ENCODE measurements around the gene NTPCR.

NTPCR gene

GRCh38 chr1:232962761-232963745 lies 12.6 kb downstream of the NTPCR start:
- no peak for DNase-seq (ENCODE audit: low read depth)

DNA sequence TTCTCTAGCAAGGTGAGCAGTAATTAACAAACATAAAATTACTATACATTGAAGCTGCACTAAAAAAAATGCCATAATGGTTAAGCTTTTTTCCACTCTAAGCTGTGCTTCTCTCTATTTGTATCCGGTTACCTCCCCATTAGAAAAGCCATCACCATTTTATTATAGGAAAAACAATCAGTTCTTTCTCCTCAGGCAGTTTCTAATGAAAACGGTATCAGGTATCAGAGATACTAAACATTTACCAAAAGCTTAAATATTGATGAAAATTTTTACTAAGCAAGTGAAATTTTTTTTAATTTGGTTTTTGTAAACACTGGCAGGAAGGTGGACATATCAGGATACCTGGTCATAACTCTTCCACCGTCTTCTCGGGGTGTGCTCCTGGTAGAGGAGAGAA lies 14.2 kb downstream of the NTPCR start:
- no peak for DNase-seq (ENCODE audit: low read depth)

DNA sequence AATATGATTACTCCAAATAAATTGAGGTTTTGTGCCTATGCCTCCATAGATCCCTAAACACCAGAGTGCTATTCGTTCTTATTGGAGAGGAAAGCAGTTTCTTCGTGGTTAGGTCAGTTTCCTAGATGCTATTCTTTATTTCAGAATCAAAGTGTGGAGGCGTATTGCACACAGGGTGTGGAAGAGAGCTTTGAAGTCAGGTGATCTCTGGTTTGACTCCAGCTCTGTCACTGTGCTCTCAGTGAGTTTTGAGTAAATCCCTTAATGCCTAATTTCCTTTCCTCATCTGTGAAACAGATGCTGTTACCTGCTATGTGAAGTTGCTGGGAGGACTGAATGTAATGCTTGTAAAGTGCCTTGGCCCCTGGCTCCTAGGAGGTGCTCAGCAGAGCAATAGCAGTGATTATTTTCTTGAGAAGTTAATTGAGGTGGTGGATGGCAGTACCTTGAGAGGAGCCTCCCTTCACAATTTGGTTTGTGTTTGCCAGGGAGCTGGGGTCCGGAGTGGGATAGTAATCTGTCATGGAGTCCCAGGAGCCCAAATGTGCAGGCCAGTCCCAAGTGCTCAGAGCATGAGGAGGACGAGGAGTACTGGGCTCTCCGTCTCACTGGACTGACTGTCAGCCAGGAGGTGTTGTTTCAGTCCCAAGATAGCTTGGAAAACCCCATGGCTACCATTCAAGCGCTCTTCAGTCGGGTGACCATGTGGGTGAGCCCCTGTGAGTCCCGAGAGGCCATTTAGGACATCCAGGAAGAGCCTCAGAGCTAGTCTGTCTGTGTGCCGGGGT lies 14.9 kb downstream of the NTPCR start:
- no peak for DNase-seq (ENCODE audit: low read depth)

DNA sequence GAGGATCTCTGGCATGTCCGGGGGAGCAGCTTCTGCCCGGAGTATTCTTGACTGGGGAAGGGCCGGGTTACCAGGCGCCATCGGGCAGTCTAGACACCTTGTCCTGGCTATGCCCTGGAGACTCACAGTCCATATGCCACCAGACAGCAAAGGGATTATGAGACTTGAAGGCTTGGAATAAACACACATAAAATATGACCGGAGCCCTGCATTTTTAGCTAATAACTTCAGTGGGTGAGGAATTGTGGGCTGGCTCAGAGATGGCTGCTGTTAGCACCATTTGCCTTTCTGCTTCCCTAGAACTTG lies 15.5 kb downstream of the NTPCR start:
- no peak for DNase-seq (ENCODE audit: low read depth)

DNA sequence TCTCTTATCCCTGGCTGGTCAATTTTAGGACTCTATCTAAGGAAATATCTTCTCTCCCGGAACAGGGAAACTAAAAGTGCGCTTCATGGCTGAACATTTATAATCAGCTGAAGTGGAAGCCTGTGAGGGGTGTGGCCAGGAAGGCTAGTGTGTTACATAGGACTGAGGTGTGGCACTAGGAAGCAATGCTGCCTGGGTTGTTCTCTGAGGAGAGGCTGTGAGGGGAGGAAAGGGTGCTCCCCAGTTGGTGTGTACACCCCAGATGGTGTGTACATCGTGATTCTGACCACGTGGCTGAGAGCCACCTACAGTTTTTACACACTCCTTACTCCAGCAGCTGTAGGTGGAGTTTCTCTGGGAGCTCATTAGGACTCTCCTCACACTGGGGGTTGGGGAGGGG lies 16.3 kb downstream of the NTPCR start:
- DNase-seq (ENCODE audit: low read depth): no peak

DNA sequence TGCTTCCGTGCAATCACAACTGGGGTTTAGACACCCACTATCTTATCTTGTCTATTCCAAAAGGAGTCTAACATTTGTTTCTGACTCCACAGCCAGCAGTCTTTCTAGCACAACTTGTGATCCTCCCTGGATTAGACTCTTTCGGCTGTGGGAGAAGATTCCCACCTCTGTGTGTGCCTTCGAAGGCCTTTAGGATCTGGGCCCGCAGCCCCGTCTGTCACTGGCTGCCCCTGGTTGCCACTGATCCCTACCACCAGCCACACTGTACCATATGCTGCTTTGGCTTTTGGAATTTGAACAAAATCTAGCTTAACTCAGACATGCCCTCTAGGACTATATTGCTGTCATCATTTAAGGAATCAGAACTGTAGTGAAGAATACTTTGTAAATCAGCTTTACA lies 18.0 kb downstream of the NTPCR start:
- no peak for DNase-seq (ENCODE audit: low read depth)

- no peak for DNase-seq (ENCODE audit: low read depth)
Measured at GRCh38 chr1:232968965-232969364, 18.6 kb downstream of the NTPCR start.

DNA sequence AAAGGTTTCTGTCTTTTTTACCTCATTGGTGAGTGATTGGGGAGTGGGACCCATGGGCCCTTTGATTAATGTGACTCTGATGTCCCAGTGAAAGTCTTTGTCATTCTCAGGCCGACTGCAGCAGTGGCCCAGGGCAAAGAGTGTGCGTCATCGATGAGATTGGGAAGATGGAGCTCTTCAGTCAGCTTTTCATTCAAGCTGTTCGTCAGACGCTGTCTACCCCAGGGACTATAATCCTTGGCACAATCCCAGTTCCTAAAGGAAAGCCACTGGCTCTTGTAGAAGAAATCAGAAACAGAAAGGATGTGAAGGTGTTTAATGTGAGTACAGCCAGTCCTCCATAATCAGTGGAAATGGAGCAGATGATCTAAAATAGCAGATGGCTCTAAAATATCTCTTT lies 19.4 kb downstream of the NTPCR start:
- DNase-seq (ENCODE audit: low read depth): no peak

- no peak for DNase-seq (ENCODE audit: low read depth)
Measured at GRCh38 chr1:232970508-232970907, 20.1 kb downstream of the NTPCR start.

DNA sequence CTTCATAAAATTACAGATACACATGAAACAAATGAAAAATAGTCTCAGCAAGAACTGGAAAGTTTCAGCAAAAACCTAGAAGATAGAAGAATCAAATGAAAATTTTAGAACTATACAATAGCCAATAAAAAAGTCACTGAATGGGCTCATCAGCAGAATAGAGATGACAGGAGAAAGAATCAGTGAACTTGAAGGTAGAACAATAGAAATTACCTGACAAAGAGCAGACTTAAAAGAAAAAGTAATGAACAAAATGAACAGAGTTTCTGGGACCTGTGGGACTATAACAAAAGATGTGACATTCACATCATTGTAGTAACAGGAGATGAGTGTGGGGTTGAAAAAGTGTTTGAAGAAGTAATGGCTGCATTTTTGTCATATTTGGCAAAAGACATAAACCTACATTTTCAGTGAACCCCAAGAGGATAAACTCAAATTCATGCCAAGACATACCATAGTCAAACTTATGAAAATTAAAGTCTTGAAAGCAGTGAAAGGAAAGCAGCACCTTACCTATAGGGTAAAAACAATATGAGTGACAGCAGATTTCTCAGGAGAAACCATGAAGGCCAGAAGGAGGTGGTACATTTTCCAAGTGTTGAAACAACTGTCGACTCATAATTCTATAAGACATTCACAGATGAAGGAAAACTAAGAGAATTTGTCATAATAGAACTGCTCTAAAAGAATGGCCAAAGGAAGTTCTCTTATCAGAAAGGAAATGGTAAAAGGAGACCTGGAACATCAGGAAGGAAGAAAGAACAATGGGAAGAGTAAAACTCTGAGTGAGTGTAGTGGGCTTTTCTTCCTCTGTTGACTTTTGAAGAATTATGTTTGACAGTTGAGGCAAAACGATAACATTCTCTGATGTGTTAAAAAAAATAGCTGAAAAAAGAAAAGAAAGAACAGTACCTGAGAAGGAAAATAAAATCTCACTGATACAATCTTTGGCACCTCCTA lies 23.5 kb downstream of the NTPCR start:
- DNase-seq (ENCODE audit: low read depth): no peak

GRCh38 chr1:232974971-232975370 lies 24.6 kb downstream of the NTPCR start:
- no peak for DNase-seq (ENCODE audit: low read depth)

- no peak for DNase-seq (ENCODE audit: low read depth)
Measured at GRCh38 chr1:232978091-232978634, 27.8 kb downstream of the NTPCR start.

- no peak for DNase-seq (ENCODE audit: low read depth)
Measured at GRCh38 chr1:232978815-232979214, 28.4 kb downstream of the NTPCR start.

- no peak for DNase-seq (ENCODE audit: low read depth)
Measured at GRCh38 chr1:232979558-232979957, 29.1 kb downstream of the NTPCR start.

DNA sequence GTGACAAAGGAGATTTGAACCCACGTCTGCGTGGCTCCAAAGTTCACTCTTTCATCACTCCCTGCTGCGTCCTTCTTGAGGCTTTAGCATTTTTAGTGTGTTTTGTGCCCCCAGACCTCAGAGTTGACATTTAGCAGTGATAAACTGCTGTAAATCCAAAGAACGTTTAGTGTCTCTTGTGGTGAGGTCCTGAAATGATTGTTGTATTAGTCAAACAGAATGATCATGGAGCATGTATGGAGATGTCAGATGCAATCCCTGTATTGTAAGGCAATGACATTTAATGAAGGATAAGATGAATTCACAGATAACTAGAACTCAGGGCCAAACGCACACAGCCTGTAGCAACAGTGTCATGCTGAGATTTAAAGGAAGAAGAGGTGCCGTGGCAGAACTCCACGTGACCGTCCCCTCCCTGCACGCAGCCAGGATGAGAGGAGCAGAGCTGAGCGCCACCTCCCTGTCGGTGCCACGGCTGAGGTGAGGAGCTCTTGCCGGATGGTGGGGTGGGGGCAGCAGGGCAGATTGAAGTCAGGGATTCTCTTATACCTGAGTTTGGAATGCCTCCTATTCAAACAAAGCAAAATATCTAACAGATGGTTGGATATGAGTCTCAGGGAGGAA lies 30.1 kb downstream of the NTPCR start:
- DNase-seq (ENCODE audit: low read depth): no peak

- DNase-seq (ENCODE audit: low read depth): no peak
Measured at GRCh38 chr1:232980986-232981560, 30.7 kb downstream of the NTPCR start.

DNA sequence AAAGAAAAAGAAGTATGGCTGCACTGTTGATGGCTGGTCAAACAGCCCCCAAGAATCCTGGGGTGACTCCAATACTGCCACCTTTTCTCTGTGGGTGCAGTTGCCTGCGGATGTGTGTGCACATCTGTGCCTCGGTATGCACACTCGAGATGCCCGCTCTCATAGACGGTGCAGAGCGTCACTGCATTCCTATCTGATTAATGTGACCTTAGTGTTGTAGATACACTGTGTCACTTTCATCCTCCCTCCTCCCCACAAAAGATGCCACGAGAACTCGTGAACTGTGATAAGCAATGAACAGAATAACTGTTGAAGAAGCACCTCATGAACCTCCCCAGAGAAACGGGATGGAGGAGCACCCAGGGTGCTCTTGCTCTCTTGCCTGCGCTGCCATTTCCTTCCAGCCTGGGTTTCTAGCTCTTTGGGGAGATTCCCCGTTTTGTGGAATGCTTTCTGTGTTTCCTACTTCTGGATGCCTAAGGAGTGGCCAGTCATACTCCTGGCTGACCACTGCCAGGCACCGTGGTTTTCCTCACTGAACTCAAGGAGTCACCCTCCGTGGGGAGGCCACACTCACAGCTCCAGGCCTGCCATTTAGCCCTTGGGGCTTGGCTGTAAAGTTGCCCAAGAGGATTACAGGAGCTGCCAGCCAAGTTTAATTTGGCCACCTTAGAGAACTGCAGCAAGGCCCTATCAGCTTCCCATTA lies 32.0 kb downstream of the NTPCR start:
- no peak for DNase-seq (ENCODE audit: low read depth)

DNA sequence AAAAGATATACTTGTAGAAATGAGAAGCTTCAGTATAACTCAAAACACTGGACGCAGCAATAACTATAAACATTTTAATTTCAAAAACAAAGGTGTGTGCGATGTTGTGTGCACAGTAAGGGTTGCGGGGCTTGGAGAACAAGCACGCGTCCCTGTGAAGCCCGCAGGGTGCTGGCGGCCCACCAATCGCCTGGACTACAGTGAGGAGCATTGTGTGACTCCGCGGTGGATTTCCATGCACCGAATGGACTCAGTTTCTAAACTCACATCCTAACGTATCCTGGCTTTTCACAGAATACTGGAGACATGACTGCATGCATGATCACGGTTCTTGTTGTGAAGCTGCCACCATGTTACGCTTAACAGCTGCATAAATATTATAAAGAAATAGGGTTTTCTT lies 33.0 kb downstream of the NTPCR start:
- DNase-seq (ENCODE audit: low read depth): no peak

DNA sequence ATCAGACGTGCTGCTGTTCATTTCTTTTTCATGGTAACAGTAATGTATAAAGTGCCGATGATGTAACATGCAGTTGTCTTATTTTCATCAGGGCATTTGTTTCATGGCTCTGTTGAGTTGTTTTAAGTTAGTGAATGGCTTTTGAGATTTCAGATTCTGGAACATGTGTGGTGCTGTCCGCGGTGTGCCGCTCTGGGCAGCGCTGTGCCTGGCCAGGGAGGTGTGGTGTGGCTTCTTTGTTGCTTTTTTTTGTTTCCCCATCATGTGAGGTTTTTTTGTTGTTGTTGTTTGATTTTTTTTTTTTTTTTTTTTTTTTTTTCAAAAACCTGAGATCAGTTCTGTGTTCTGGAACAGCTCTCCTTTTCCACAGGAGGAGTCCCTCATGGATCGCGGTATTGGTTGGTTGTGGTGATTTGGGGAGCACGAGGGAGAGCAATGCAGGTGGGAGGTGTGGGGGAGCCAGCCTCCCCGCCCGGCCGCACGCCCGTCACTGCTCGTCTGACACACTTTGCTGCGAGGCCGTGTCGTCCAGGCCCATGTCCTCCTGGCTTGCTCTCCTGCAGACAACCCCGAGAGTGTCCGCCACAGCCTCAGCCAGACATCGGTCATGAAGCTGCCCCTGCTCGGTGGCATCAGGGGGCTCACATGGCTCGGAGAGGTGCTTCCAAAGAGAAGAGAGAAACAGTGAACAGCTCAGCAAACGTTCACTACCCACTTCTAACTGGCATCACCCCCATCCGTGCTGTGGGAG lies 33.6 kb downstream of the NTPCR start:
- no peak for DNase-seq (ENCODE audit: low read depth)
